COLO668 (cell line): Measurements from ENCODE around the gene CLBA1.

Source experiments
- DNase-seq: peaks from one replicate; lab custom pipeline; 2025; ENCODE audit not compliant: unreplicated experiment; lab: John Stamatoyannopoulos, UW

The CLBA1 gene

DNA sequence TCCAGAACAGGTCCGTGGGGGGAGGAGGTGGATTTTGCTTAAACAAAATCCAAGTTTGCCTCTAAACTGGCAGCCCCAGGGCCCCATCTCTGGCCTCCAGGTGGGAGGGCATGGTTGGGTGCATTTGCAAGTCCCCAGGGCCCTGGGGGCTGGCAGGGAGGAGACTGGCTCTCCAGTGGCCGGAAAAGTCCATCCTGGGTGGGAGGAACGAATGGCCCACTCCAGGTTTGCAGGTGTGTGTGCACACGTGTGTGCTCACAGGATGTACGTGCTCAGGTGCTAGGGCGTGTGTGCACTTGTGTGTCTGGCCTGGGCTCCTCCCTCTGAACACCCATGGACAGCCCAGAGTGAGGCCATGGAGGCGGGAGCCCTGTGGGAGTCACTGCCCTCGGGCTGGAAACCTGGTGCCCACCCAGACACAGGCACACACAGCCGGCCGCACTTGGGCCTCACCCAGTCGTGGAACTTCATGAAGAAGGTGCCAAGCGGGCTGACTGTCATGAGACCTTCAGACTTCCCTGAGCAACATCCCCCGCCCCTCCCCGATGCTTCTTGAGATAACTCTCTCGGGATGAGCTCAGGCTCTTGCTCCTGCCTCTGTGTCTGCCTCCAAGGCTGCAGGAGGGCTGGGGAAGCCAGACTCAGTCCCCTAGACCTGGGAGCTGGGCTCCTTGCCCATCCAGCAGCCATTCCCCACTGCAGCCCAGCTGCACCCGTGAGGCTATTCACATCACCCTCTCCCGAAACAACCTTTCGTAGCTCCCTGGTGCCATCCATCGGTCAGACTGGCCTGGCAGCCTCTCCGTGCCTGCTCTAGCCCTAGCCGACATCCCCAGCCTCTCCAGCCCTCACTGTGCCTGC lies 16.8 kb upstream of the CLBA1 start:
- DNase-seq: peak; percentile 61

DNA sequence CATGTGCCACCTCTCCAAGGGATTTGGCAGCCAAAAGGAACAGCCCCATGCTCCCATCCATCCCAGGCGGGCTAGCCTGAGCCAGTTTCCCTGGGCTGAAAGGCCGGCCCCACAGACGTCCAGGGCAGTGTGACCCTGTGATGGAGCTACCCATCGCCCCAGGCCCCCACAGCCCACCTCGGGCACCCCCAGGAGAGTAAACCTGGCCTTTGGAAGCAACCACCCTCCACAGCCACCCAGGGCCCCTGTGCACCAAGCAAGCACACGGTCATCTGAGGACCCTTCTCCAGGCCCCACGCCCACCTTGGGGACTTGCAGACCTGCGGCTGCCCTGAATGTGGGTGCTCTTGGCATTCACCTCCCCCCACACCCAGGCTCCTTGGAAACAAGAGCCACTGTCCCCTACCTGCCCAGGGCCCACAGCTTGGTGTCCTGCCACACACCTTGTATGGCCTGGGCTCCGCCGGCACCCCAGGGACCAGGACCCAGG lies 15.8 kb upstream of the CLBA1 start:
- no peak for DNase-seq

DNA sequence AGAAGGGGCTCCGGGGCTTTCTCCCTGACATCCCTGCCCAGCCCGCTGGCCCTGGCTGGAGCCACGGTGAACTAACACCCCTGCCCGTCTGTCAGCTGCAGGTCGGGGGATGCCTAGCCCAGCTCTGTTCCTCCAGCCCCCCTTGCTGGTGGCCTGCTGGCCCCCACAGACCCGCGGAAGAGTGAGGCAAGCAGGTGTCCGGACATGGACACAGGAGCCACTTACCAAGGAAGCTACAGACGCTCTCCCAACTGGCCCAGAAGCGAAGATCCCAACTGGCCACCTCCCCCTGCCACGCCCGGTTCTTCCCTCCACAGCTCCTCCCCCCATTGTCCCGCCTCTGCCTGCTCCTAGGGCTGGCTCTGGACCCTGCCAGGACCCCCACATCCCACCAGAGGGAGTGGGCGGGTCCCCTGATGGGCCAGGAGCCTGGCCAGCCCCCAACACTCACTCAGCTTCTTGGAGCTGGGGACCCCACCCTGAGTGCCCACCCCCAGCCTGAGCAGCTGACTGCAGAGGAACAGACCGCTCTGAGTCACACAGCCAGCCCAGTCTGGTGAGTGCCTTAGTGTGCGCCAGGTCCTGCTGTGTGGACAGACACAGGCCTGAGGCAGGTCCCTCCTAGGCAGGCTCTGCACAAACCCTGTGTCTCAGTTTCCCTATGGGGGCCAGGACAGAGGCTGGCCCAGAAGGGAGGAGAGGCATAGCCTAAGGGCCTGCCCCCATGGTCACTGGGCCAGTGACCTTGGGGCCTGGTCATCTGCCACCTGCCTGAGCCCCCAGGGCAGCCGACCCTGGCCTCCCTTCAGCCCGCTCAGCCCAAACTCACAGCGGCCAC lies 15.1 kb upstream of the CLBA1 start:
- DNase-seq: no peak

DNA sequence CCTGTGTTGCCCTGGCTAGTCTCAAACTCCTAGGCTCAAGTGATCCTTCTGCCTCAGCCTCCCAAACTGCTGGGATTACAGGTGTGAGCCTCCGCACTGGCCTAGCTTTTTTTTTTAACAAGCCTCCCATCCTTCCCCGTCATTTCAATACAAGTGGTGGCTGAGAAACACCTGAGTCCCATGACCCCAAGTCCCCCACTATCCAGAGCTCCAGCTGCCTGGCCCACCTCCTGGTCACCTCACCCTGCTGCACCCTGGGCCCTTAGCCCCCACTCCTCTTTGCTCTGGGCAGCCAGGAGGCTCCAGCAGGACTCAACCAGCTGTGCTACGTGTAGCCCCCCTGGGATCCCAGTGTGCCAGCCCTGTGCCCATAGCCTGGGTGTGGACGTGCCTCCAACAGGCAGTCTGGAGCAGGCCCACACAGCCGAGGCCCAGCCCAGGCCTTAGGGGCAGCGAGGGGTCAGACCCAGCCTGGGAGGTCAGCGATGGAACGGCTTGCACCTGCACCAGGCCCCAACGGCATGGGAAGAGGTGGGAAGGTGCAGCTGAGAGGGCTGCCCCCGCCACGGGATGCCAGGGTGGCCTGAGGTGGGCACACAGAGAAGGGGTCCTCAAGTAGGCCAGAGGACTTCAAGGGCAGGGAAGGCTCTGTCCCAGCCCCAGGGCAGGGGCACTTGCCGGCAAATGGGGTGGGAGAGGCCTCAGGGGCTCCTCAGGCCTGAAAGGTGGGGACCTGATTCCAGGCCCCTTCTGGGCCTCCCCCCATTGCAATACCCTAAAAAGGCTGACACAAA lies 13.9 kb upstream of the CLBA1 start:
- no peak for DNase-seq

DNA sequence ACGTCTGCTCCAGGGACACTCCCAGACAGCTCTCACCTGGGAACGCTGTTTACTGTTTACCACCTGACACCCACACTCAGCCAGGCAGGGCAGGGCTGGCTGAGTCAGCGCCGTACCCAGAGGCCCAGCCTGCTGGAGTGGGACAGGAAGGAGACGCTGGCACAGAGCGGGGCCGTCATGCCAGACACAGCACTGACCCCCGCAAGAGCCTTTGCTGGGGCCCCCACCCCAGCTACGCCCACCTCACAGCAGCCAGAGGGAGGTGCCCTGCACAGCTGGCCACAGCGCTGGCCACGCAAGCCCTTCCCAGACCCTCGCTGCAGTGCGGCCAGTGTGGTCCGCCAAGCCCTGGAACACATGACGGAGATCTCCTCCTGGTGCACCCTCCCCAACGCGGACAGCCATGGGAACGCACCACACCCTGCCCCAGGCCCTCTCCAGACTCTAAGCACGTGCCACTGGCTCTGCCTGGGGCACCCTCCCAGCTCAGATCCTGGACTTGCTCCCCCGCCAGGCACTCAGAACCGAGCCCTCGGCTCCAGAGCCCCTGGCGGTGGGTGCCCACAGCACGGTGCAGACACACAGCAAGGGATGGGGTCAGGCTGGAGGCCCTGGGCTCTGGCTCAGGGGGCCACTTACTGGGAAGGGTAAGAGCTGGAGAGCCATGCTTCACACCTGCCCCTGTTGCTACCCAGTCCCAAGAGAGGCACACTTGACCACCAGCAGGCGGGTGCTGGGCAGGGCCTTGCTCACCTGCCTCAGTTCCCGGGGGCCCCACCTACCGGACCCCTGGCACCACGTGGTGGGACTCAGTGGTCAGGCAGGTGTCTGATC lies 13.1 kb upstream of the CLBA1 start:
- DNase-seq: peak; percentile 93

DNA sequence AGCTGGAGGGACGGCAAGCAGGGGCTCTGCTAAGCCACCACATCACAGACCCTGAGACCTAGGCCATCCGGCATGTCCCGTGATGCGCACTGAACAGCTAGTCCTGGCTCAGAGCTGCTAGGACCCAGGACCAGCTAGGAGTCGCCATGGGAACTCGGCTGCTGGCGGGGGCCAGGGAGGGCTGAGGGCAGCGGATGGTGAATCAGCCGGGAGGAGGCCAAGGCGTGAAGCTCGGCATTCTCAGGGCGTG lies 12.5 kb upstream of the CLBA1 start:
- DNase-seq: peak; percentile 51

DNA sequence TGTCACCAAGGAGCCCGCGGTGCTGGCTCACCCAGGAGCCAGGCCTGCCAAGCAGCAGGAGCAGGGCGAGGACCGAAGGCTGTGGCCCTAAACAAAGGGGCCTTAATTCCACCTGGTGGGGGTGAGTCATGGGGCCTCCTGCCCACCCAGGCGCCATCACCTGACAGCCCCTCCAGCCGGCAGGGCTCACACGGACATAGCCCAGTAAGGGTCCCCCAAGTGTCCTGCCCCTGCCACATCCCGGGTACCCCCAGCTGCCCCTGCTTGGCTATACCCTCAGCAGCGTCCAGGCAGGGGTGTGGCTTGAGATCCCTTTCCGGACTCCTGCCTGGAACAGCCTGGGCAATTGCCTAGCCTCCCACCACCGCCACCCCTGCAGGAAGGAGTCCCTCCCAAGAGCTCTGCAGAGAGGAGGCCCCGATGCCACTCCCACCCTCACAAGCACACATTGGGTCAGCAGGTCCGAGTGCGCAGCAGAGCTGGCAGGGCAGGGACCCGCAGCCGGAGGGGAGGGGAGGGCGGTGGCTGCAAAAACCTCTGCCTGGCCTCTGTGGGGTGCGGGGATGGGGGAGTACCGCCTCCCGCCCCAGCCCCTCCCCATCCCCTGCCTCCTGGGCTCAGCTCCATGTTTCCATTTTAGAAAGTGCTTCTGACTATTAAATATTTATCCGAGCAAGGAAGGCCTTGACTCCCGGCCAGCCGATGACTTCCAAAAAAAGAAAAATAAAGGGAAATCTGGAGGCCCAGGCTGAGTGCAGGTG lies 12.0 kb upstream of the CLBA1 start:
- no peak for DNase-seq

DNA sequence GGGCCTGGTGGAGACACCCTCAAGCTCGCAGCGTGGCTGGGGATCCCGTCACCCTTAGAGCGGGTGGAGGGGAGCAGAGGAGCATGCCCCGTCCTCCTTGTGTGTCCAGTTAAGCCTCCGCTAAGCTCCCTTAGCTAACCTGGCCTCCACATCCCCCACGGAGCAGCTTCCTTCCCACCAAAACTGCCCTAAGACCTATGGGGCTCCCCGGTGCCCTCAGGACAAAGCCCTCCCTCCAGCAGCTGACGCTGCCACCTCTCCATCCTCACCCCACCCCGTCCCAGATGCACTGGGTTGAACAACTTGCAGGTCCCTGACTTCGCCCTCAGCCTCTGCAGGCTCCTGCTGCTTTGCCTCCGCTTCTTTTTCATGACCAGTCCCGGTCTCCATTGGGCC lies 11.4 kb upstream of the CLBA1 start:
- DNase-seq: no peak

DNA sequence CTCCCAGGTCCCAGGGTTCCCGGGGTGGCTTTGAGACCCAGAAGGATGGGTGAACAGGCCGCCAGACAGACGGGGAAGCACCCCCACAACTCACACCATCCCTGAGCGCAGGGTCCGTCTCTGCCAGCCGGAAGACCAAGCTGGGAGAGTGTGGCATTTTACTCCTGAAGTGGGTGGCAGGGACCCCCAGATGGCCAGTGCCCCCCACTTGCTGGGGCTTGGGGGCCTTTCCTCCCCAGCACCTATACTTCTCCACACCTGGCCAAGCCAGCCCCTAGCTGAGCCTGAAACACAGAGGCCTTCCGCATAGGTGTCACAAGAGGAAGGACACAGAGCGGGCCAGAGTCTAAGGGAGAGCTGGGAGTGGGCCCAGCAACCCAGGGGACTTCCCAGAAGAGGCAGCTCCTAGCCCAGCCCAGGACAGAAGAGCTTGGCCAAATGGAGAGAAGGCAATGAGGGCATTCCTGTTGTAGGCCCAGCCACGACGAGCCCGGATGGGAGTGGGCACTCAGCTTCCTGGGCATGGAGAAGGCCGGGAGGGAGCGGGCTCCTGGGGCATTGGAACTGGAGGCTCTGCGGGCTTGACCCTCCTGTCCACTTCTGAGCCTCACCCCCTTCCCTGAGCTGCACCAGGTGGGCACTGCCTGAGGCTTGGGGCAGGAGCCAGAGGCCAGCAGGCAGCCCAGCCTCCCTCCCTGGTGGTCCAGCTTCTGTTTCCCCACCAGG lies 10.8 kb upstream of the CLBA1 start:
- no peak for DNase-seq

DNA sequence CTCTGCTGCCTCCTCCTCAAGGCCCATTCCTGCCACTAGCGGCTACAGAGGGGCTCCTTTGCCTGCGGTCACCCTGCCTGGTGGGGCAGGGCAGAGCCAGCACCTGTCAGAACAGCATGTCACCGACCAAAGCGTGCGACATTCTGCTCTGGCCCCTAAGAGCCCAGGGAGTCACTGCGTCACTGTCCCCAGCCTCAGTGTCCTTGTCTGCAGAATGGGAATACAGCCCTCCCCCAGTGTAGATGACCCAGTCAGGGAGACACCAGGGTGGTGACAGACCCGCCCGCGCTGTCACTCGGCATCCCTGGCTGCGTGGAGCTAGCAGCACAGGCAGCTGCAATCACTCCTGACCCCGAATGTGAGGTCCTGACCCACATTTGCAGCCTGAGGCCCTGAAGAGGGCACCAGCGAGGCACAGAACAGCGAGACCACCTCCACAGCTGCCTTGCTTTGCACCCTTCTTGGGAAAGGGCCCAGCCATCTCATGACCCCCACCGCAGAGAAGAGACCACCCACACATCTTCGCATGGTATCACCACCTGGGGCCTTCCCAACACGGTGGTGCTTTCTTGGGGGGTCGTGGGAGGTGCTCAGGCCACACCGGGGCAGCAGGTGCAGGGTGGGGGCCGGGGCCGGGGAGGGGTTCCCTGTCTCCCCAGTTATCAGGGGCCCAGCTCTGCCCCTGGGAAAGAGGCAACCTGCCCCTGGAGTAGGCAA lies 9.9 kb upstream of the CLBA1 start:
- DNase-seq: no peak

DNA sequence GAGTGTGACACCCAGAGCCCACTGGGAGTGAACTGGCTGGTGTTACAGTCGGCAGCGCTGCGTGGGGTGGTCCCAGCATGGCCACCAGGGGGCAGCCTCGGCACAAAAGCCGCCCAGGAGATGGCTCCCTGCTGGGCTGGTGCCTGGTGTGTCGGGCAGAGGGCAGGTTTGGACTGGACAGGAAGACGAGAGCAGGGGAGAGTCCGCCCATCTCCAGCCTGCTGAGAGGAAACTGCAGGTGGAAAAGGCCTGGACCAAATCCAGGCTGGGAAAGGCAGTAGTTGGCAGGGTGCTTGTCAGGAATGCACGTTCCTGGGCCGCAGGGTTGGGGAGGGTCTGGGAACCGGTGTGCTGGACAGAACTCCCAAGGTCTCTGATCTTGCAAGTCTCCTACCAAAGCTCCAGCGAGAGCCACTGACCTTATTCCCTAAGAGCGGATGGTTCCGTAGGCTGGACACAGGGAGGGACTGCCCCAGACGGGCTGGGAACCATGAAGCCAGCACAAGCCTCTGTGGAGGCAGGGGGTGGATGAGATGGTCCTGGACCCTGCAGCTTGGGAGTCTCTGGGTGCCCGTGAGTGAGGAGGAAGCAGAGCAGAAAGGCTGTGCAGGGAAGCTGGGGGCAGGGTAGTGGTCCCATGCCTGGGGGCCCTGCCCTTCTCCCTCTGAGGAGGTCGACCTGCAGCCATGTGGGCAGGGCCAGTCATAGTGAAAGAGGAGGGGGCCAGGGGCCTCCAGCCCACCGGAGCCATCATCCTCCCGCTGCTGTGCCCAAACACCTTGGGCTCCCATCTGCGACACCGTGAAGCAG lies 9.2 kb upstream of the CLBA1 start:
- DNase-seq: peak; percentile 90

DNA sequence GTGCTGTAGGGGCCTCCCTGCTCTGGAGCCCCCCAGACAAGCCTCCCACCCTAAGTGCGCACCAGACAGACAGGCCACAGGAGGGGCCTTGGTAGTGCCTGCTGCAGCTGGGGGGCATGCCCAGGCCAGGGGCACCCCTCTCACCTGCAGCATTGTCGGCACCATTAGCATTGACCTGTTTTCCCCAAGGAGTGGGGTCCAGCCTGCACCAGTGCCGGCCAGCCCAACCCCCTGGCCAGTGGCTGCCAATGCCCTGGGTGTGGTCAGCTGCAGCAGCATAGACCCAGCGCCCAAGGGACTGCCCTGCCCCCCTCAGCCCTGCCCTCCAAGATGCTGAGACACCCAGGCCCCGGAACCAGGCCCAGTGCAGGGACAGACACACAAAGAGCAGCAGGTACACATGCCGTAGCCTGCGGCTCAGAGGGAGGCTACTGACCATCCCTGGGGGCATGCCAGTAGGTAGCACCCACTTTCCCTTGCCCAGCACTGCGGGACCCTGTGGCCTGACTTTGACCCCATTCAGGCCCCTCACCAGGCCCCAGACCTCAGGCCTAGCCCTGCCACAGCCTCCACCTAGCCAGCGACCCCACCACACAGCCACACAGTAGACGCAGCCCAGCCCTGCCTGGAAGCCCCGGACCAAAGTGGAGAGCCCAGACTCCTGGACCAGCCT lies 8.4 kb upstream of the CLBA1 start:
- DNase-seq: no peak

DNA sequence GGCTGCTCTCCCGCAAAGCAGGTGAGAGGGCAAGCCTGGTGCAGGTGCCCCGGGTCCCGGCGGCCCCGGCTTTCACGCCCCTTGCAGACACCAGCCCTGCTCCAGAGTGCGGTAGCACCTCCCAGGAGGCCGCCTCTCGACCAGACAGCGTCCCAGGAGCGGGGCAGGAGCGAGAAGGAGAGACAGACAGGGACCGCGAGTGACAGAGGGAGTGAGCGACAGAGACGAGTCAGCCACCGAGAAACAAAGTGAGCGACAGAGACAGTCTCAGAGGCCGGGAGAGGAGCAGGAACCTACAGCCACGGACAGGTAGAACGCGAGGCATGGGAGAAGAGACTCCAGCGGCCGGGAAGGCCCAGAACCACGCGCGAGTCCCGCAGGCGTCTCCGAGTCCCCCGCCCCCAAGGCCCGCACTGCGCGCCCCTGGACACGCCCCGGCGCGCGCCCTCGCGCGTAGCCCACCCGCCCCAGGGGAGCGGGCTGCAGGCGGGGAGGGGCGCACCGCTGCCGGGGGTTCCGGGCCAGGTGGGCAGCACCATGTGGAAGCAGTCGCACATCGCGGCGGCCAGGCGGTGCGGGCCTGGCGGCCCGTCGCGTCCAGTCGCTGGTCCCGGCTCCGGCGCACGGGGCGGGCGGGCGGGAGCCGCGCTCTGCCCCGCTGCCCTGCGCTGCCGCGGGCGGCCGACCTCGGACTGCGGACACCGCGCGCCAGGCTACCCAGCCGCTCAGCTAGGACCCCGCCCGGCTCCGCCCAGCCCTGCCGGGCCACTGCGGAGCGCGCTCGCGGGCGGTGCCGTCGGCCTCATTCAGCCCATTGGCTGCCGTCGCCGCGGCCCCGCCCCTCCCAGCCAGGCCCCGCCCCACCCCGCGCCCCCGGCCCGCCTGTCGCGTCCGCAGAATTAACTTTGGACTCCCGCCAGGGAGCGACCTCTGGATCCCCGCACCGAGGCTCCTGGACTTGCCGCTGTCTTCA lies 7.6 kb upstream of the CLBA1 start, which contains the start of gene AHNAK2:
TSS of gene AHNAK2 (minus strand) at position 694 of the 973 bp plus-strand sequence. CDS start at position 557, 137 bp downstream.
- peak; percentile 66 for DNase-seq

DNA sequence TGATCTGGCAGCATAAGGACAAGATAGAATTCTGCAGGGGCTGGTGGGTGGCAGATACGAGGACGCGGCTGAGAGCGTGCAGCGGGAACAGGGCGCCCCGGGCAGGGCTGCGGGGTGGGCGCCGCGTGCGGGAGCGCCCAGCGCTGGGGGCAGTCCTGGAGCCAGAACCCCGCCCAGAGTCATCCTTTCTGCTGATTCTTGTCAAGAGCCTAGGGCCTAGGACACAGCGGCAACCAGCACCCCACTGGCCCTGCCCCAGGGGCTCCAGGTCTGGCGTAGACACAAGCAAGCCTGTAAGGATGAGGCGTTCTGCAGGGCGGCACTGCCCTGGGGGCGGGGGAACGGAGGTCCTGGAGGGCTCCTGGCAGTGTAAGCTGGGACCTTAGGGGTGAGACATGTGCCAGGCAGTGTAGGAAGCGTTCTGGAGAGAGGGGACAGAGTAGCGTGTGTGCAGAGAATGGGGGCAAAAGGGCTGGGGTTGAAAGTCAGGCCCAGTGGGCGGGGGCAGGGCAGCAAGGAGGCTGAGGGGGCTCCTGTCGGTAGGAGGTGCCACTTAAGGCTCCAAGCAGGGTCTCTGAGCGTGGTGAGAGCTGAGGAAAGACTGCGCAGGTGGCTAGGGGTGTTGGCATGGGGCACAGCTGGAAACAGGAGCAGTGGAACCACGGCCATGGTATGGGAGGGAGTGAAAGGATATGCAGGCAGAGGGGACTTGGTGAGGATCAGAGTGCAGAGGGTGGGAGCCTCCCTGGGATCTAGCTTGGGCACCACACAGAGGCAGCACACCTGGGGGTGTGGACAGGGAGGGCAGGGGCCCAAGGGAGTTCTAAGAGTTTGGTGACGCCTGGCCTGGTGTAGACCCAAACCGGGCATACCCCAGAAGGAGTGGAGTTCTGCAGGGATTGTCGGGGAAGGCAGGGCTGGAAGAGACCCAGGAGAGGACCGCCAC lies 6.6 kb upstream of the CLBA1 start:
- DNase-seq: no peak
